ENCODE results near the gene ABCB11.

ABCB11 gene

DNA sequence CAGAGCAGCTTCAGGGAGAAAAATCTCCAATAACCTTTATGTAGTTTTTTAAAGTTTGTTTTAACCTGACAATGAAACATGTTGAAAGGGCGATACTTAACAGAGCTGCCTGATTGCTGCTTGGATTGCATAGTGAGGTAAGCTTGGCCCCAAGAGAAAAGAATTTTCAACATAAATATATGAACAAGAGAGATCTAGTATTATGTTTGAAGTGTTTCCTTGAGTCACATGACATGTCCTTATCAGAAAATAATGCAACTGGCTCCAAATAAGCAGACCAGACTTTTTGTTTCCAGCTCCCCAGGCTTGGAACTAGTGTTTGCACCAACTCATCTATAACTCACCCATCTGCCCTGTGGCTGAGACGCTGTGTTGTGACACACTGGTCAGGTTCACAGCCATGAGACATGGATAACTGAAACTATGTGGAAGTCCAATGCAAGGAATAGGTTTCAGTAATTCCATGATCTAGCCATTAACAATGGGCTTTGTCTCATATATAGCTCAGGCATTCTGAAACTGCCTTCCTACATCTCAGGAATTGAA lies 44.7 kb downstream of the ABCB11 start:
- H3K4me3 ChIP-seq (ENCODE audit: low read length): no peak overlapping the region
- TF ChIP-seq ZNF274 (IDR thresholded peaks at IDR 0.05; ENCODE audit: low read depth, low read length): no peak

GRCh38 chr2:168981651-168982050 lies 49.5 kb downstream of the ABCB11 start:
- H3K4me3 ChIP-seq (ENCODE audit: low read length): no peak overlapping the region

GRCh38 chr2:168978461-168978861 lies 52.7 kb downstream of the ABCB11 start:
- no peak for TF ChIP-seq ZNF274 (IDR thresholded peaks at IDR 0.05; ENCODE audit: low read depth, low read length)
- H3K4me3 ChIP-seq (ENCODE audit: low read length): no peak overlapping the region

More at GRCh38 chr2:168981651-168982050, 49.5 kb downstream of the ABCB11 start:
- no peak for TF ChIP-seq ZNF274 (IDR thresholded peaks at IDR 0.05; ENCODE audit: low read depth, low read length)

GRCh38 chr2:168977608-168978007 lies 53.5 kb downstream of the ABCB11 start:
- no peak overlapping the region for H3K4me3 ChIP-seq (ENCODE audit: low read length)
- no peak for TF ChIP-seq ZNF274 (IDR thresholded peaks at IDR 0.05; ENCODE audit: low read depth, low read length)

GRCh38 chr2:168976034-168976654 lies 55.0 kb downstream of the ABCB11 start:
- no peak for TF ChIP-seq ZNF274 (IDR thresholded peaks at IDR 0.05; ENCODE audit: low read depth, low read length)
- no peak overlapping the region for H3K4me3 ChIP-seq (ENCODE audit: low read length)

GRCh38 chr2:168974428-168974827 lies 56.7 kb downstream of the ABCB11 start:
- no peak for TF ChIP-seq ZNF274 (IDR thresholded peaks at IDR 0.05; ENCODE audit: low read depth, low read length)
- H3K4me3 ChIP-seq (ENCODE audit: low read length): no peak overlapping the region

DNA sequence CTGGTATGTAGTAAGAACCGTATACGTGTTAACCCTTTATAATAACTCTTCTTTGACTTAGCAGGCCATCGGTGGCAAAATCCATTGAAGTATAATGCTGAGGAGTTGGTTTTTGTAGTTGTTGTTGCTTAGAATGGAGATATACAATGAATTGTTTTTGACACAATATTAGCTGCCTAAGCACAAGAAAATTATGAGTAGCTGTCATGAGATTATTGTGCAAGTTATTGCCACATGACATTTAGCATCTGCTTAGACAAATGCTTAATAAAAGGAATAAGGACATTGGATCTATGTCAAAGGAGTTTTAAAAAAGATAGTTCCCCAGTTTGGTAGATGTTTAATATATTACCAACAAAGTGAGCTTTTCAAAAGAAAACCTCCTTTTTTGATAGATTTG lies 59.9 kb downstream of the ABCB11 start:
- no peak overlapping the region for H3K4me3 ChIP-seq (ENCODE audit: low read length)
- TF ChIP-seq ZNF274 (IDR thresholded peaks at IDR 0.05; ENCODE audit: low read depth, low read length): no peak

- no peak for TF ChIP-seq ZNF274 (IDR thresholded peaks at IDR 0.05; ENCODE audit: low read depth, low read length)
- no peak overlapping the region for H3K4me3 ChIP-seq (ENCODE audit: low read length)
These were observed 60.4 kb downstream of the ABCB11 start for GRCh38 chr2:168970711-168971233.

- TF ChIP-seq ZNF274 (IDR thresholded peaks at IDR 0.05; ENCODE audit: low read depth, low read length): no peak
- H3K4me3 ChIP-seq (ENCODE audit: low read length): no peak overlapping the region
These were observed 61.3 kb downstream of the ABCB11 start for GRCh38 chr2:168969865-168970264.

- no peak for TF ChIP-seq ZNF274 (IDR thresholded peaks at IDR 0.05; ENCODE audit: low read depth, low read length)
- no peak overlapping the region for H3K4me3 ChIP-seq (ENCODE audit: low read length)
These were observed 62.8 kb downstream of the ABCB11 start for GRCh38 chr2:168968342-168968741.

DNA sequence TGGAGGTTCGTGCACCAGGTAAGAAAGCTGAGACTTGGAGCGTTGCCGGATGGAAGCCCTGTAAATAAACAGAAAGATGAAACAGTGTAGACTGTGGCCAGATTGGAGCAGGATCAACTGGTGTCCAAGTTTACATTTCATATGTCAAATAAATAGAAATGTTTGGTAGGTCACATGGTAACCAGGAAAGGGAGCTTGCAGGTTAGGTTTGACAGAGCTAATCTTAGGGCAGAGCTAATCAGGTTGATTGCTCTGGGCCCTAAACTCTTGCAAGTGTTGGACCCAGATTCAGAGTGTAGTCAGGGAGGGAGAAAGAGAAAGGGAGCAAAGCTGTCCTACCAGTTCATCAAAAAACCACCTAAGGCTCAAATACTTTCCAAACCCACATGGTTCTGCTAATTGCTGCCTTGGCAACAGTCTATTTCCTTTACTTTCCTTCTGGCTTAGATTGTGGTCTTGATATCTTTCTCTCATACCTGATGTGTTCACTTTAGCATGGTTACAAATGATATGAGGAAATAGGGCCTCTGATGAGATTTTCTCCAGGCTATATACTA lies 66.8 kb downstream of the ABCB11 start:
- no peak overlapping the region for H3K4me3 ChIP-seq (ENCODE audit: low read length)
- TF ChIP-seq ZNF274 (IDR thresholded peaks at IDR 0.05; ENCODE audit: low read depth, low read length): no peak

DNA sequence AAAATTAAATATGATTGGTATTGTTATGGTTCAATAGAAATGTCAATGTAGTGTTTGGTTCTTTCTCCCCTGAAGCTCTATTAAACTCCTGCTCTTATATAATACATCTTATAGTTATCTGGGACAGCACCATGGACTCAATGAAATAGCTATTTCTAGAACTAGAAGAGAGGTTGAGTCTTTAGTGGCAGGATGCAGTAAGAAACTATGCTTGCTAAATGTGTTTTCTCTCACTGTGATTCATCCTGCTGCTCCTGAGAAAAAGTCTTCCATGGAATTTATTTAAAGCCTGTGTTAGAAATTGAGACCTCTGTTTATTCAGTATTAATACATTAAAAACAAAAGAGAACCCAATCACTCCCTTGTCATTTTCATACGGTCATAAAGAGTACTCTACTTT lies 68.5 kb downstream of the ABCB11 start:
- no peak overlapping the region for H3K4me3 ChIP-seq (ENCODE audit: low read length)

DNA sequence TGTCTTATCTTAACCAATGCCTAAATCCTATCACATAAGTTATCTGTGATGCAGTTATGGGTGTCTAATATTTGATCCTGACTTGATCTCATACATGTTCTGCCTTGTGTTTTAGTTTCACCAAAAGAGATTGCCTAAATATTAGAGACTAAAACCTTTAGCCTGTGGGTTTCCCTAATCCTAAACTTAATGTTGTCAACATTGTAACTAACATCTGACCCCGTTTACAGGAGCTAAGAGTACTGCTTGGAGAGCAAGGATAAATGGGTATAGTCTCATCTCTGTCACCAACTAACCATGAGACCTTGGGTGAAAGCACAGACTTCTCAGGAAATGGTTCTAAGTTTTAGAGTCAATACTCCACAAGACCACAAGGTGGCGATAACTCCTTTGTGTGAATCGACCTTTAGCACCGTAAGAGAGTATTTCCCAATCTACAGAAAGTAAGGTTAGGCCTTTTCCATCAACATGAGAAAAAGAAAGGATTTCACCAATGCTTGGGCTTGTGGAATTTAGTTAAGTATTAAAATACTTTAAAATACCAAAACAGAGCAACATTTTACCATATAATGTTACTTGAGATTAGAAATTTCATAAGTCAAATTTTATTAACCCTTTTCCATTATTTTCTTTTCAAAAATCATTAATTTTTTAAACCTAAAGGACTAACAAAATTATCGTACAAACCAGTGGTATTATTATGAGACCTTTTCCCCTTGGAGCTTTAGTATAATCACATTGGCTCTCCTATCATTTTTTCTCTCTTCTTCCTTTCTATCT lies 69.5 kb downstream of the ABCB11 start:
- no peak overlapping the region for H3K4me3 ChIP-seq (ENCODE audit: low read length)
- TF ChIP-seq ZNF274 (IDR thresholded peaks at IDR 0.05; ENCODE audit: low read depth, low read length): no peak

More for the DNA sequence above, 68.5 kb downstream of the ABCB11 start:
- no peak for TF ChIP-seq ZNF274 (IDR thresholded peaks at IDR 0.05; ENCODE audit: low read depth, low read length)

DNA sequence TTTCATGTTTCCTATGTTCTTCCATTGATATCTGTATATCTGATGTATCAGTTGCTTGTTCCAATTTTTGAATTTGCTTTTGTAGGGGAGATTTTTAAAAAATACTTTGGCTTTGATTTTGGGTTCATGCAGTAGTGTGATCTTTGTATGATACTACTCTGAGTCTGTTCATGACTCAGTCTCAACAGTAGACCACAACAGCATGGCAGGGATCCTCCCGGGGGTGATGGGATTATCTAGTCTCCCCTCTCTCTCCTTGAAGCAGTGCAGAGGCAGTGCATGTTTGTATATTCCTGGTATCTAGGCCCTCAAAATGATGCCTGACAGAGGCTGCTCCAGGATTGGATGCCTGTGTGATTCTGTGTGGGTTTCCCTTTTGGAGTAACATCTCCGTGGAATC lies 74.7 kb downstream of the ABCB11 start:
- no peak for TF ChIP-seq ZNF274 (IDR thresholded peaks at IDR 0.05; ENCODE audit: low read depth, low read length)
- no peak overlapping the region for H3K4me3 ChIP-seq (ENCODE audit: low read length)

GRCh38 chr2:168955321-168955720 lies 75.8 kb downstream of the ABCB11 start:
- no peak for TF ChIP-seq ZNF274 (IDR thresholded peaks at IDR 0.05; ENCODE audit: low read depth, low read length)
- H3K4me3 ChIP-seq (ENCODE audit: low read length): no peak overlapping the region

Data from GM08714 (cell line).